Measurements from ENCODE around the gene ALDH4A1. TPM values are rescaled to one million over a fixed set of nuclear protein-coding genes. Genes with fewer than 3 reads are reported as not detected.

Gene ALDH4A1
- total RNA-seq, 1 experiment from 2014 or later: 26.1 TPM

GRCh38 chr1:18949686-18950400, 47.5 kb upstream of the ALDH4A1 start:
- peak overlapping the region in 1 of 2 experiments; percentile 60; a peak in 3 of 5 replicates for H3K4me3 Mint-ChIP-seq
- no peak overlapping the region for H2BK120ac ChIP-seq (ENCODE audit: low read depth, low read length, poor library complexity, severe bottlenecking)
- H3K4me1 Mint-ChIP-seq: peaks cover 31 to 44% of the 10 kb centered on the region in 2 experiments
- H3K9me3 ChIP-seq (ENCODE audit: control insufficient read depth, low read depth, low read length): no peaks in the 10 kb centered on the region
- H3T11ph ChIP-seq (ENCODE audit: low read length): no peak overlapping the region
- no peak overlapping the region for H3K4ac ChIP-seq (ENCODE audit: low read depth, low read length)
- H2AK5ac ChIP-seq (ENCODE audit: insufficient read length, low read length): no peak overlapping the region
- peak overlapping the region; percentile 93 for H3K18ac ChIP-seq (ENCODE audit: insufficient read length, low read depth, low read length)
- peak overlapping the region; percentile 20 for H4K8ac ChIP-seq (replicated peaks; ENCODE audit: insufficient read length, low read depth, low read length)
- H3K79me1 ChIP-seq (ENCODE audit: insufficient read depth, low read depth, low read length, poor library complexity, severe bottlenecking): no peaks in the 10 kb centered on the region
- no peak overlapping the region for H2BK15ac ChIP-seq (ENCODE audit: low read depth, low read length)
- no peaks in the 10 kb centered on the region for H4K20me1 ChIP-seq (ENCODE audit: control insufficient read depth, insufficient read depth, insufficient read length)
- no peak overlapping the region for H2AFZ ChIP-seq (ENCODE audit: low read length)
- DNase-seq: peak; percentile 68
- peak overlapping the region; percentile 55 for H2BK12ac ChIP-seq (ENCODE audit: insufficient read length, low read depth, low read length)
- no peak overlapping the region for H3K9ac ChIP-seq (ENCODE audit: extremely low read depth, insufficient read length, low read length)
- H3K4me2 ChIP-seq (ENCODE audit: insufficient read depth, insufficient read length, low read length): peak overlapping the region; percentile 15
- no peaks in the 10 kb centered on the region for H3K79me2 ChIP-seq (ENCODE audit: insufficient read depth, low read length)
- H3K14ac ChIP-seq (ENCODE audit: insufficient read depth, low read length): peak overlapping the region; percentile 93
- H3K23me2 ChIP-seq (ENCODE audit: insufficient read length, low read depth, low read length, poor library complexity, severe bottlenecking): peaks cover 4% of the 10 kb centered on the region
- WGBS (ENCODE audit: extremely low coverage, insufficient read length, low lambda C conversion rate): no CpG with 5 or more reads among the region's 22 CpGs
- H2BK20ac ChIP-seq (ENCODE audit: low read depth, low read length, poor library complexity, severe bottlenecking): no peak overlapping the region
- H3K4me1 ChIP-seq (ENCODE audit: insufficient read depth, low read length): peaks cover 8% of the 10 kb centered on the region; the same call in 1 of the 2 replicates
- H3K23ac ChIP-seq (ENCODE audit: insufficient read length, low read depth, low read length): no peak overlapping the region
- peaks cover 16% of the 10 kb centered on the region for H3K27me3 Mint-ChIP-seq (ENCODE audit: low read depth)
- H2BK5ac ChIP-seq (ENCODE audit: insufficient read length, low read length): no peak overlapping the region
- peak overlapping the region; percentile 81 to 90 (median 82); a peak in 6 of 7 replicates for H3K27ac Mint-ChIP-seq
- TF ChIP-seq CTCF (conservative IDR thresholded peaks at IDR 0.05): peak; percentile 42; the same call in 2 of the 3 replicates
- H3K27ac ChIP-seq (ENCODE audit: insufficient read length, low read depth, low read length): no peak overlapping the region
- no peaks in the 10 kb centered on the region for H3K36me3 Mint-ChIP-seq (ENCODE audit: insufficient read depth in 1 of 3, low read depth in 3 of 3)
- peak overlapping the region; percentile 45 for H4K5ac ChIP-seq (ENCODE audit: insufficient read length, low read depth, low read length)
- H3K56ac ChIP-seq (ENCODE audit: insufficient read length, low read depth, low read length): no peak overlapping the region
- H4K91ac ChIP-seq (ENCODE audit: insufficient read length, low read depth, low read length): no peak overlapping the region
- H3K9me3 Mint-ChIP-seq: no peaks in the 10 kb centered on the region
- H3K27me3 ChIP-seq (ENCODE audit: insufficient read depth, low read length): no peaks in the 10 kb centered on the region
